GM12865 (cell line): Measurements from ENCODE around the gene ZP1.

ENCODE experiments used
- DNase-seq: peaks from one replicate; pipeline ENCODE4 v3.0.0; 2010; ENCODE audit warnings: low read depth
- H3K4me3 ChIP-seq: 2 replicates; pipeline ENCODE4 v1.5.1; 2011; ENCODE audit warnings: mild to moderate bottlenecking, low read depth, low read length, control low read depth
- TF ChIP-seq, protein P1 (sequence below): IDR thresholded peaks from 2 replicates; pipeline ENCODE4 v1.5.1; 2011; ENCODE audit warnings: low read length, control low read depth, low read depth, inconsistent platforms; ENCODE audit not compliant: insufficient read depth; ENCODE audit errors: missing control alignments

ZP1 gene

DNA sequence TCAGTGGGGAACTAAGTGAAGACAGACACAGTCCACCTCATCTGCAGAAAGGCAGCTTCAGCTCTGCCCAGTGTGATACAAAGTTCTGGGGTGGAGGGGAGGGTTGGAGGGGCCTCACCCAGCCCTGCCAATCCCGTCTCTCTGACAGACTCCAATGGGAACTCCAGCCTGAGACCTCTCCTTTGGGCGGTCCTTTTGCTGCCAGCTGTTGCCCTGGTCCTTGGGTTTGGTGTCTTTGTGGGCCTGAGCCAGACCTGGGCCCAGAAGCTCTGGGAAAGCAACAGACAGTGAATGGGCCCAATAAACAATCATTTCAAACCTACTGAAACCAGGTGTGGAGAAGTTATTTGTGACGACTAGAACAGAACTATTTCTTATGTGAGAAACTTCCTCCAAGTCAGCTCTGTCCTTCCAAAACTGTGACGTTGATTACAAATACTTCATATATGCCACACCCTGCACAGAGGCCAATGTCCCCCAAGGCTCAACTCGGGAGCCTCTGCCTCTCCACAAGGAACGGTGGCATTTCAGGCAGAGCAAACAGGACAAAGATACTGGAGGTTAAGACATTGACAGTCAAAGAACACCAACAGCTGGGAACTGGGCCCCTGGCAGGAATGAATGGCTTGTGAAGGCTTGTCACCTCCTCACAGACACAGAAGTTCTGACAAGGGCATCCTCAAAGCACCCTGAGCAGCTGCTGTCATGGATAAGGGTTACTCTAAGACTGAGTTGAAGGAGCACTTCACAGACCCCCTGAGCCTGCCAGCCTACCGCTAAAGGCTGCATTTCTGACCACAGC is 8.2 kb downstream of the ZP1 start:
- TF ChIP-seq, protein P1, sequence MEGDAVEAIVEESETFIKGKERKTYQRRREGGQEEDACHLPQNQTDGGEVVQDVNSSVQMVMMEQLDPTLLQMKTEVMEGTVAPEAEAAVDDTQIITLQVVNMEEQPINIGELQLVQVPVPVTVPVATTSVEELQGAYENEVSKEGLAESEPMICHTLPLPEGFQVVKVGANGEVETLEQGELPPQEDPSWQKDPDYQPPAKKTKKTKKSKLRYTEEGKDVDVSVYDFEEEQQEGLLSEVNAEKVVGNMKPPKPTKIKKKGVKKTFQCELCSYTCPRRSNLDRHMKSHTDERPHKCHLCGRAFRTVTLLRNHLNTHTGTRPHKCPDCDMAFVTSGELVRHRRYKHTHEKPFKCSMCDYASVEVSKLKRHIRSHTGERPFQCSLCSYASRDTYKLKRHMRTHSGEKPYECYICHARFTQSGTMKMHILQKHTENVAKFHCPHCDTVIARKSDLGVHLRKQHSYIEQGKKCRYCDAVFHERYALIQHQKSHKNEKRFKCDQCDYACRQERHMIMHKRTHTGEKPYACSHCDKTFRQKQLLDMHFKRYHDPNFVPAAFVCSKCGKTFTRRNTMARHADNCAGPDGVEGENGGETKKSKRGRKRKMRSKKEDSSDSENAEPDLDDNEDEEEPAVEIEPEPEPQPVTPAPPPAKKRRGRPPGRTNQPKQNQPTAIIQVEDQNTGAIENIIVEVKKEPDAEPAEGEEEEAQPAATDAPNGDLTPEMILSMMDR, result no peak
- no peak for DNase-seq
- no peak overlapping the region for H3K4me3 ChIP-seq

DNA sequence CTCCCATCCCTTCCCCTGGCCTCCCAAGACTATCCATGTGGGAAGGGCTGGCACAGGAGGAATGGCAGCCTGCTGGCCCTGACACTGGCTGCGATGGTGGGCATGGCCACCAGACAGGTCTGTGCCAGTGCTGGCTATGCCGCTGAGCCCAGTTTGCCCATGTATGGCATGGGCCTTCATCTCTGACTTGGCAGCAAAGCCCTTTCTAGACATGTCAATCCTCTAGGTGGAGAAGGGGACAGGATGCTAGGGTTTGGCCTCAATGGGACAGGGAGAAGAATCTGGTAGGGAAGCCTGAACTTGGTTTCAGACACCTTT is 8.8 kb downstream of the ZP1 start:
- DNase-seq, result no peak
- TF ChIP-seq, protein P1, result no peak
- no peak overlapping the region for H3K4me3 ChIP-seq

DNA sequence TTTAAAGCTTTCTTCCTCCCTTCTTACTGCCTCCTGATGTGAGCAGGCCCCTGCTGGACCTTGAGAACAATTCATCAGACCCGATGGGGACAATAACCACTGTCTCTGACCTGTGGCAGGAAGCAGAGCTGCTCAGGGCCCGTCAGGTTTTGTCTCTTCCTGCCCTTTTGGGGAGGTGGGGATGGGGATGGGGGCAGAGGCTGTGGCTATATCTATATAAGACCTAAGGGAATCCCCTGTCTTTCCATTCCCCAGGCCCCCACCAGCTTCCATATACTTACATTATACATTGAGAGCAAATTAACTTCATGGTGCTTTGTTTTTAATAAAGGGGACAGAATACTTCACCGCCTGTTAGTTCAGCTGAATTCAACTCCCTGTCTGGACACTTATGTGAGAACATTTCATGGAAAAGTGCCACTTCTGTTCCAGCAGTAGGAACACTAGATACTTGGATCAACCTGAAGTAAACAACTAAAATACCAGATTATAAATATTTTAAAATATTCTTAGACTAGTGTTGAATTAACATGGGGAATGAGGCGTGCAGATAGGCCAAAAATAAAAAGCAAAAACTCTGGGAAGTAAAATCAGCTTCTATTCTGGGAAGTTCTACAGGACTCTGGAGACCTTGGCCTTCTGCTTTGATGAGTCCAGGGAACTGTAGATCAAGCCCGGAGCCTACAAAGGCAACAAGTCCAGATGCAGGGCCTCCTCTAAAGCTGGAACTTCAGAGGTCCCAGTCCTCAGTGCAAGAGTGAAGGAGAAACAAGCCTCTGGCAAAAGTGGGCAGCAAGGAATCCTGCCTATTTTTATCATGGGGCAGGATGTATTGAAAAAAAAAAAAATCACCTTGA is 11.1 kb downstream of the ZP1 start:
- DNase-seq, result no peak
- TF ChIP-seq, protein P1, result no peak
- no peak overlapping the region for H3K4me3 ChIP-seq

DNA sequence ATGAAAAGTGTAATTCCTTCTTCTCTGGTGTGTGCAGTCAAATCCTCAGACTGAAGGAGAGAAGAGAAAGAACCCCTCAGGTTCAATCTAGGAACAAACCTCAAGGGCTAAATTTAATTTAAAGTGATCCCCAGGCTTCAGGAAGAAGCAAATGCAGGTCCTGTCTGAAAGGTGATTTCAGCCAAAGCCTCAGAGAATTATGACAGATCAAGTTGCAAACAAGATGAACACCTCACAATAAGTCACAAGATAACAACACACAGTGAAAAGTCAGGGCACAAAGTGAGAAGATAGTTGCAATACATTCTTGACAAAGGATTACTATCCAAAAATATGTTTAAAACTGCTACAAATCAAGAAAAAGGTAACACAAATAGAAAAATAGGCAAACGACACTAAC is 11.8 kb downstream of the ZP1 start:
- H3K4me3 ChIP-seq, result no peak overlapping the region
- TF ChIP-seq, protein P1, result no peak

DNA sequence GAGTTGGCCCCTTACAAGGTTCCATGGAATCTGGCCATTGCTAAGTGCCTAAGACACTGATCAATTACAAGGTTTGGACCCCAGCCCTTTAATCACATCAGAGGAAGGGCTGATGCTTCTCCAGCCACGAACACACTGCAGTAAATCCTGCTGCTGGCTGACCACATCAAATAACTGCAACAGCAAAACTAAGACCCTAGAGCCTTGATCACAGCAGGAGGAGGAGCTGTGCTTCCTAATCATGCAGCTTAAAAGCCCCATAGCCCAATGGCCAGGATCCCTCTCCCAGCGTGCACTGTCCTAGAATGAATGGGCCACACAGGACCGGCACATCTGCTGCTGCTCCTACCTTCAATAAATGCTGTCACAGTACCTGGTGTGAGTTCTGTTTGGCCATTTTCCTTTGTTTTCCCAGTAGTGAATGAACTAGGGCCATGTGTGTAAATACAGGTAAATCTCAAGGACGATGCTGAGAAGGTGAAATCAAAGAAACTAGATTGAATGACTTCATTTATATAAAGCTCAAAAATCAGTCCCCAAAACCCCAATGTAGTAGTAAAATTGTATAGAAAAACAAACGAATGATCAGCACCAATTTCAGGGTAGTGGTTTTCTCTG is 12.7 kb downstream of the ZP1 start:
- TF ChIP-seq, protein P1, result no peak
- no peak overlapping the region for H3K4me3 ChIP-seq
- no peak for DNase-seq

More for the DNA sequence above, 11.8 kb downstream of the ZP1 start:
- DNase-seq, result no peak

DNA sequence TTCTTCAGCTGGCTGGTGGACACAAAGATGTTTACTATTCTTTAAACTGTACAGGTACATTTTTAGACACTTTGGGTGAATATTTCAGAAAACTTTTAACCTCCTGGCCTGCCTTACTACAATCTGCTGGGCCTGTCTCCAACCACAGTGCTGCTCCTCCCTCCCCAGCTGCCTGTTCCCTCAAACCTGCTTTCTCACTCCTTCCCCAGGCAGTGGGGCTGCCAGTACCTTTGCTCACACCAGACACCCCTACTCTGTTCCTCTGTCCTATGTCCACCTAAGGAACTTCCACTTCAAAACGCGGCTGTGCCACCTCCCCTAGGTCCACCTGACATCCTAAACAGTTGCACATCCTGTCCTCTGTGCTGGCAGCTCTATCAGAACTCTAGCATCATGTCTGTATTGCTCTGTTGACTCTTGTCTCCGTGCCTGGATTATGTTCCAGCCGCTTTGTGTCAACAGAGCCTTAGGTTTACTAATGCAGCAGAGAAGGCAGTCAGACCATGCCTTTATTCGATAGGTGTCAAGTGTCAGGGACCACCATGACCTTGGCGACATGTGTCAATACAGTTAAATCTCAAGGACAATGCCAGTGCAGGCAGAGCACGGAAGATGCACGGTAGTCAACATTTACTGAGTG is 13.4 kb downstream of the ZP1 start:
- H3K4me3 ChIP-seq, result no peak overlapping the region
- TF ChIP-seq, protein P1, result no peak
- DNase-seq, result no peak
